ENCODE results near the gene POLR3E. TPM values are rescaled to one million over a fixed set of nuclear protein-coding genes. Genes with fewer than 3 reads are reported as not detected.
"Not testable (repeated sequence)": the region's sequence is repeated elsewhere in the genome, so short reads cannot be mapped to it uniquely, and the experiment has no call there.

Gene POLR3E
- polyA plus RNA-seq, 4 donors = 49.3 to 59.7 (median 54.0) TPM

DNA sequence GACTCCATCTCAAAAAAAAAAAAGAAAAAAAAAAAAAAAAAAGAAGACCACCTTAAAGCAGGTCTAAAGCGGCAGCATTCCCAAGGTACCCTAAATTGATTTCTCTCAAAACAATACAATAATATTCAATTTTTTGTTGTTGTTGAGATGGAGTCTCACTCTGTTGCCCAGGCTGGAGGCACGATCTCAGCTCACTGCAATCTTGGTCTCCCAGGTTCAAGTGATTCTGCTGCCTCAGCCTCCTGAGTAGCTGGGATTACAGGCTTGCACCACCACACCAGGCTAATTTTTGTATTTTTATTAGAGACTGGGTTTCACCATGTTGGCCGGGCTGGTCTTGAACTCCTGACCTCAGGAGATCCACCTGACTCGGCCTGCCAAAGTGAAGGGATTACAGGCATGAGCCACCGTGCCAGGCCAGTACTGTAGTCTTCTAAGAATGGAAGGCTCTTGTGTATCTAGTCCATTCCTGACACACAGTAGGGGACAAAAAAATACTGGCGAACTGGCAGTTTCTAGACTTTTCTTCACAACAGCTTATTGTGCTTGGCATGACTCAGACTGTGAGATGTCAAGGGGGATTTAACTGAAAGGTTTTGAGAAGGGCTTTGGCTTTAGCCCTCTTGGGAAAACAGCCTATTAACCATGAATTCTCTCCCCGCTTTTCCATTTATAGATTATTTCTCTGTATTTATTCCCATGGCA, 59.9 kb downstream of the POLR3E start:
- DNase-seq (ENCODE audit: low read depth in 4 of 4, low spot score in 3 of 4) = no peak

GRCh38 chr16:22357635-22357971, 60.4 kb downstream of the POLR3E start:
- DNase-seq (ENCODE audit: low read depth in 4 of 4, low spot score in 3 of 4) = no peak

DNA sequence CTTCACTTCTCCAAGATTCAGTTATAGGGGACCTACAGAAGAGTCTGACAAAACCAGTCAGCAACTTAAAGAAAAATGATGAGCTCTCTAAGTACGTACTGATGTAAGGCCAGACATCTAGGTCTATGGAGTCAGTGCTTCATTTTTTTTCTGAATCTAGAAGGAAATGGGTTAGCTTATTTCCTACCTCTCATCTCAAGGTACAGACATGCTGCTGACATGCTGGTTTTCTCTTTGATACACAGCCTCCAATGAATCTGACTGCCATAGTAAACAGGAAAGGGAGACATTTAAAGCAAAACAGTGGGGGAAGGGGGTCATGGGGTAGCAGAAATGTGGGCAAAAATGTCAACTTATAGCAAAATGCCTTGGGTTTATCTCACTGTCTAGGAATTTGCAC, 60.8 kb downstream of the POLR3E start:
- DNase-seq (ENCODE audit: low read depth in 4 of 4, low spot score in 3 of 4) = no peak

DNA sequence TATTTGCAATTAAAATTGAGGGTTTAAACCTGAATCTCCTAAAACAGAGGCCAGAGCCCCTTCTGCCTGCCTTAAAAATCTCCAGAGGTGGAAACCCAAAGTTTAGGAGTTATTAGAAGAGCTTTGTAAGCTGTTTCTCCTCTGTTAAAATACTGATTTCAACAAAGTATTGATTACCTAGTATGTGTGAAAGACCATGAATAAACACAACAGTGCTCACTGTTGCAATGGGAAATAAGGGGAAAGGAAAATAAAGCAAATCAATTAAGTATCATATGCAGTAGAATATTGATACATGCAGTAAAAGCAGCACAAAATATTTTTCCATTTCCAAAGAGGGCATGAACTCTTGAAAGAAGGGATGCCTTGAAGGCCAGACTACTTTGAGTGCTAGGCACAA, 62.5 kb downstream of the POLR3E start:
- DNase-seq (ENCODE audit: low read depth in 4 of 4, low spot score in 3 of 4) = no peak

DNA sequence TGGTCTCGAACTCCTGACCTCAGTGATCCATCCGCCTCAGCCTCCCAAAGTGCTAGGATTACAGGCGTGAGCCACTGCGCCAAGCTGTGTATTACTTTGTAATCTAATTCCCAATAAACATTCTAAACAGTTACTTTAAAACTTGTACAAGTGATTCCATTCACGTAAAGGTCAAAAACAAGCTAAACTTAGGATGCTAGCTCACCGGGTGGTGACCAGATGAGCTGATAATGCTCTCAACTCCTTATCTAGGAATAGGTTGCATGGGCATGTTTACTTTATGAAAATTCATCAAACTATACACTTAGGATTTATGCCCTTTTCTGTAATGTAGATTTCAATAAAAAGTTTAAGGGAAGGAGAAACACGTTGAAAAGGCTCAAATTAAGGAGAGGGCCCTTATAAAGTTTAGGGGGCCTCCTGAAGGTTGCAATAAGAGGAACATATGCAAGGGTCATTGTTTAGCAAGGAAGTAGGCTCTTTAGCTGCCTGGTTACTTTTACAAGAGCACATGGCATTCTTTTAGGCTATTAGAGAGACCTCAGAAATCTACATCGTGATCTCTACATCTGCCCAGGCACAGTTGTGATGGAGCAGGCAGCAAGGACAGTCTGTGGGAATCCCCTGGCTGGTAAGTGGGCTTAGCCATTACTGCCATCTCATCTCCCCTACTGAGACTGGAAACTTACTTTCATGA, 63.9 kb downstream of the POLR3E start:
- no peak for DNase-seq (ENCODE audit: low read depth in 4 of 4, low spot score in 3 of 4)

GRCh38 chr16:22364241-22364640, 67.0 kb downstream of the POLR3E start:
- DNase-seq (ENCODE audit: low read depth in 4 of 4, low spot score in 3 of 4) = no peak

- DNase-seq (ENCODE audit: low read depth in 4 of 4, low spot score in 3 of 4) = no peak
Observed at GRCh38 chr16:22366371-22366770, 69.2 kb downstream of the POLR3E start.

DNA sequence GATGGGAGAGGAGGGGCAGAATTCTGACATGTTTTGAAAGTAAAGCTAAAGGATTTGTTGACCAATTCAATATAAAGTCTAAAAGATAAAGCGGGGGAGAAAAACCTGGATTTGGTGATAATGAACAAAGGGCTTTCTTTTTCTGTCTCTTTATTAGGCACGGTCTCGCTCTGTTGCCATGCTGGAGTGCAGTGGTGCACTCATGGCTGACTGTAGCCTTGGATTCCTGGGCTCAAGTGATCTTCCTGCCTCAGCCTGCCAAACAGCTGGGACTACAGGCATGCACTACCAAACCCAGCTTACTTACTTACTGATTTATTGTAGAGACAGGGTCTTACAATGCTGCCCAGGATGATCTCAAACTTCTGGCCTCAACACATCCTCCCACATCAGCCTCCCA, 69.7 kb downstream of the POLR3E start:
- no peak for DNase-seq (ENCODE audit: low read depth in 4 of 4, low spot score in 3 of 4)

DNA sequence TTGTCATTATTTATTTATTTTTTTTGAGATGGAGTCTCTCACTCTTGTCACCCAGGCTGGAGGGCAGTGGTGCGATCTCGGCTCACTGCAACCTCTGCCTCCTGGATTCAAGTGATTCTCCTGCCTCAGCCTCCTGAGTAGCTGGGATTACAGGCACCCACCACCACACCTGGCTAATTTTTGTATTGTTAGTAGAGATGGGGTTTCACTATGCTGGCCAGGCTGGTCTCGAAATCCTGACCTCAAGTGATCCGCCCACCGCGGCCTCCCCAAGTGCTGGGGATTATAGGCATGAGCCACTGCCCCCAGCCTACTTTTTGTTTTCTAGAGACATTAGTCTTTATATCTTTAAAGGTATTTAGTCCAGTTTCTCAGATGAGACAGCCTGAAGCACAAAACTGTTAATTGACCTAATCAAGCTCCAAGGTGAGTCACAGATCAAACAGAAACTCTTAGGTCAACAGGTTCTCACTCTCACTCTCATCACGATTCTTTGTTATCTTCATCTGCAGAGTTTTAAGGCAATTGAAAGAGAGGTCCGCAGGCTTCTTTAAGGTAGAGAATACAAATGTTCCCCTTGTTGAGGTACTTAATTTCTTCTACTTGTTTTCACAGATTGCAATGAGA, 71.1 kb downstream of the POLR3E start:
- DNase-seq (ENCODE audit: low read depth in 4 of 4, low spot score in 3 of 4) = not testable (repeated sequence)

DNA sequence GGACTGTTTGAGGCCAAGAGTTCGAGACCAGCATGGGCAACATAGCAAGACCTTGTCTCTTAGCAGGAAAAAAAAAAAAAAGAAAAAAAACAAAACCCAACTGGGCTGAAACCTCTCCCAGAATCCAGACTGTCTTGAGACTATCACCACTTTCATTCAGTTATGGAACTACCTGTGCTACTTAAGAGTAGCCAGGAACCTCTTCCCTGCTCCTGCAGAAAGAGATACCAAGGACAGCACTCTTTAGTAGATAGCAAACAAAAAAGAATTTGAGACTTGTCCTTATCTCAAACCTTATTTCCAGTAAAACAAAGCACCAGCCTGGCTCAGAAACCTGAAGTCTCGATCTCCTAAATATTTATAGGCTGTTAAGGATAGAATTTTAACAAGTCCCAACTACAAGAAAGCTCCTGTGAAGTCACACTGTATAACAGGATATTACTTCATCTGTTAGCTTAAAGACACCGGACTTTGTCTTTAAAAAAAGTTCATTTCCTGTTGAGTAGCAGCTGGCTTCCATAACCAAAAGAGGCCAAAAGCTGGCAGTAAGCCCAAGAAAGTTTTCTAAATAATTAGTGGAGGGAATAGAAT, 72.1 kb downstream of the POLR3E start:
- no peak for DNase-seq (ENCODE audit: low read depth in 4 of 4, low spot score in 3 of 4)

- no peak for DNase-seq (ENCODE audit: low read depth in 4 of 4, low spot score in 3 of 4)
Observed at GRCh38 chr16:22370038-22370820, 73.0 kb downstream of the POLR3E start.

DNA sequence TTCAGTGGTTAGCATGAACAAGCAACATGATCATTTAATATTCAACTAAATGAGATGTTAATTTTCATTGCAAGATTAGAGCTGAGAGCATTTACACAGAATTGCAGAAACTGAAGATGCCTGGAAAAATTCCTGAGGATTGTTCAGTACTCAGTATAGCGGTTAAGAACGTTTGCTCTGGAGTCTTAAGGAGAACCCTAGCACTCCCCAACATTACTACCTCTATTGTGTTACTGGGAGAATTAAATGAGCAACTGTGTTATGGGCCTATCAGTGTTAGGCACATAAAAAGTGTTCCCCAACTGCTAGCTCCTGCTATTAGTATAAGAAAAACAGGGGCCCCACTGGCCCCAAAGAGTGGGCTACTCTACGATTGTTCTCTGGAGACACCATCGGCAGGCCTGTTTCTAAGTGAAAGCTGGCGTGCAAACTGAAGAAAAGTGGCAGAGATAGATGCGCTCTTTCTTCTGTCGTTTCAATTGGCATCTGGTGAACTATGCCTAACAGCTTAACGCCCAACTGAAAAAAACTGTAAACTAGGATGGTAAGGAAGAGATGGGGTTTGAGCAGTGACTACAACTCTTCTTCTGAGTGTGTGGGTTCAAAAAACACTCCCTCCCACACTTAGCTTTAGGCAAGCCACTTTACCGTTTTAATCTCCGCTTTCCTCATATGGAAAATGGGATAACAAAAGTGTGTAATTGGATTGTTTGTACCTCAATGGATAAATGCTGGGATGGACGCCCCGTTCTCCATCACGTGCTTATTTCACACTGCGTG, 75.9 kb downstream of the POLR3E start:
- no peak for DNase-seq (ENCODE audit: low read depth in 4 of 4, low spot score in 3 of 4)

- no peak for DNase-seq (ENCODE audit: low read depth in 4 of 4, low spot score in 3 of 4)
Observed at GRCh38 chr16:22373662-22374310, 76.6 kb downstream of the POLR3E start.

GRCh38 chr16:22374311-22375116, 77.3 kb downstream of the POLR3E start, which contains the start of gene CDR2:
TSS of gene CDR2 (minus strand) at chr16:22374619. CDS start at chr16:22374309, 310 bp downstream.
- peak; percentile 92 to 95 (median 94) for DNase-seq (ENCODE audit: low read depth in 4 of 4, low spot score in 3 of 4)

DNA sequence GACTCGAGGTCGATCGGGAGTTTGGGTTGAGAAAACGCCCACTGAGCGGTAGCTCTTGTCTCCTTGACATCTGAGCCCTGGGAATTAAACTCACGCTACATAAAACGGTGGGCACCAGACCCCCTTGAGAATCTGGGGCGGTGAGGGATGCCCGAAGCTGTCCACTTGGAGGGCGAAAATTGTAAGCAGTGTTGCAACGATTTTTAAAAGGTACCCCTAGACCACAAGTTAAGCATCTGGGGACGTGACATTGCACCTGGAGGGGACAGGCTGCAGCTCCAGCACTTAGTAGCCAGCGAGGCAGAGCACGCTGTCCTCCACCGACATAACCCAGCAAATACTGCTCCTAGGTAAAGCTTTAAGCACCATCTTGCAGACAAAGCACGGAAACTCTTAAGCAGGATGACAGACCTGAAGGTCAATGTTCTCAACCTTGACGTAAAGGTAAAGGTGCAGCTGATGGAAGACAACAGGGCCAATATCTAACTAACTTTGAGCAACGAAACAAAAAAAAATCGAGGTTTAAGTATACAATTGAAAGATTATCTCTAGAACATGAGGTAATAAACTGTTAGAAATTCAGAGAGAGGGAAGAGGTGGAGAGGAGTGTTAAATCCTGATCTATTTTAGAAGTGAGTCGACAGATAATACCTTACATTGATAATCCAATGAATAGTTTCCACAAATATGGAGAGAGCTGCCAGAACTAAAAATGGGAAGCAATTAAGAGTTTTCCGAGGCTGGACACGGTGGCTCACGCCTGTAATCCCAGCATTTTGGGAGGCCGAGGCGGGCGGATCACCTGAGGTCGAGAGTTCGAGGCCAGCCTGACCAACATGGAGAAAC, 78.1 kb downstream of the POLR3E start:
- no peak for DNase-seq (ENCODE audit: low read depth in 4 of 4, low spot score in 3 of 4)

DNA sequence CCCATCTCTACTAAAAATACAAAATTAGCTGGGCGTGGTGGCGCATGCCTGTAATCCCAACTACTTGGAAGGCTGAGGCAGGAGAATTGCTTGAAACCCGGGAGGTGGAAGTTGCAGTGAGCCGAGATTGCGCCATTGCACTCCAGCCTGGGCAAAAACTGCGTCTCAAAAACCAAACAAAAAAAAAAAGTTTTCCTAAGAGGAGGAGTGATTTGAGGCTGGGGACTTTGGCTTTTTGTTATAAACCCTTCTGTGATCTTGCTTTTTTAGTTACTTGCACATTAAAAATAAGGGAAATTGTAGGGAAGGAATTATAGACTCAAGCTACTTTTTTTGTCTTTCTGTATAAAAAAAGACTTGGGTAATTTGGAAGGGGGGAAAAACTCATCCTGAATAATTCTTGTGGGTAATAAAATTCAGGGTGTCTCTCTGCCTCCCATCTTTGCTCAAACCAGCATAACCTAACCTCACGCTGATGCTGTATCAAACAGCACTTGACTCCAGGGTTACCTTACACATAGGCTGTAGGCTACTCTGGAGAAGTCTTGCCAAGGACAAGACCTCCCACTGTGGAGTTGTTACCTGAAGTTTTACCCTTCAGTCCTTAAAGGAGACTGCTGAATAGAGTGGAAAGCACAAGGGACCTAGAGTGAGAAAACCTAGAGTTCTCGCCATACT, 78.9 kb downstream of the POLR3E start:
- no peak for DNase-seq (ENCODE audit: low read depth in 4 of 4, low spot score in 3 of 4)

DNA sequence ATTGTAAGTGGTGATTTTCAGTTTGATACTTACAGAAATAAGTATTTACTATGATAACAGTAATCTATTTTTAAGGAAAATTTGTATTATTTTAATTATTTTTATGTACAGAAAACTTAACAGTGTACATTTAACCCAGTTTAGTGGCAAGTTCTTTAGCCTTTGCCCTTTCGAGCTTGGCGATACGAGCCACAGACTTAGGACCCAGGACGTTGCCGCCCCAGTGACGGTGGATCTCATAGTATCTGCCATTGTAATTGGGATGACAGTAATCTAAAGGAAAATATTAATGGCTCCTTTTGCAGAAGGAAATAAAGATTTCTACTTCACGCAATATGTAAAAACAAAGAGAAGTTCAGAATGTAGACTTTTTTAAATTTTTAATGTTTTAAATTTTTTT, 82.4 kb downstream of the POLR3E start:
- no peak for DNase-seq (ENCODE audit: low read depth in 4 of 4, low spot score in 3 of 4)

Measured in right renal pelvis (tissue), 4 donors.